ENCODE measurements around the gene LTO1.
"Not testable (repeated sequence)": the region's sequence is repeated elsewhere in the genome, so short reads cannot be mapped to it uniquely, and the experiment has no call there.

Gene LTO1

GRCh38 chr11:69630017-69630416 is 45.1 kb downstream of the LTO1 start:
- peak; percentile 10 for DNase-seq

GRCh38 chr11:69627551-69627950 is 47.6 kb downstream of the LTO1 start:
- DNase-seq = no peak

GRCh38 chr11:69625476-69625875 is 49.7 kb downstream of the LTO1 start:
- DNase-seq = no peak

- DNase-seq = no peak
These were observed 50.9 kb downstream of the LTO1 start for GRCh38 chr11:69624293-69624692.

- not testable (repeated sequence) for DNase-seq
These were observed 53.0 kb downstream of the LTO1 start for GRCh38 chr11:69622097-69622681.

- DNase-seq = peak; percentile 3
These were observed 54.4 kb downstream of the LTO1 start for GRCh38 chr11:69620683-69621290.

GRCh38 chr11:69618237-69618636 is 56.9 kb downstream of the LTO1 start:
- no peak for DNase-seq

- no peak for DNase-seq
These were observed 57.5 kb downstream of the LTO1 start for GRCh38 chr11:69617682-69618081.

GRCh38 chr11:69617220-69617619 is 57.9 kb downstream of the LTO1 start:
- no peak for DNase-seq

Measured in NCI-H82 (cell line).